Mononuclear cell (primary cell): Measurements from ENCODE around the gene BOC. TPM values are rescaled to one million over a fixed set of nuclear protein-coding genes. Genes with fewer than 3 reads are reported as not detected.

ENCODE experiments used
- H3K27me3 ChIP-seq: 2 replicates; pipeline ENCODE4 v1.6.0; 2011; ENCODE audit warnings: low read length, control low read depth; ENCODE audit not compliant: insufficient read depth
- H3K4me1 ChIP-seq: 2 replicates; pipeline ENCODE4 v1.5.1; 2011; ENCODE audit warnings: mild to moderate bottlenecking, low read length, control low read depth; ENCODE audit not compliant: insufficient read depth
- H3K4me3 ChIP-seq: 2 replicates; pipeline ENCODE4 v1.5.1; 2011; ENCODE audit warnings: mild to moderate bottlenecking, low read length, moderate library complexity
- H3K9me3 ChIP-seq: 2 replicates; pipeline ENCODE4 v1.5.1; 2011; ENCODE audit warnings: low read depth, mild to moderate bottlenecking, control low read depth, low read length
- total RNA-seq: library from RNA; depleted of rRNA; stranded (reverse); fragments of >200 nt; gene quantifications from one replicate; pipeline ENCODE4 v1.2.3, GENCODE V29; 2012

Gene BOC
- total RNA-seq, 1 donor = not detected

GRCh38 chr3:113247675-113248458, 36.5 kb downstream of the BOC start:
- no peaks in the 10 kb centered on the region for H3K9me3 ChIP-seq
- no peak overlapping the region for H3K4me3 ChIP-seq
- H3K27me3 ChIP-seq = no peaks in the 10 kb centered on the region
- no peaks in the 10 kb centered on the region for H3K4me1 ChIP-seq

DNA sequence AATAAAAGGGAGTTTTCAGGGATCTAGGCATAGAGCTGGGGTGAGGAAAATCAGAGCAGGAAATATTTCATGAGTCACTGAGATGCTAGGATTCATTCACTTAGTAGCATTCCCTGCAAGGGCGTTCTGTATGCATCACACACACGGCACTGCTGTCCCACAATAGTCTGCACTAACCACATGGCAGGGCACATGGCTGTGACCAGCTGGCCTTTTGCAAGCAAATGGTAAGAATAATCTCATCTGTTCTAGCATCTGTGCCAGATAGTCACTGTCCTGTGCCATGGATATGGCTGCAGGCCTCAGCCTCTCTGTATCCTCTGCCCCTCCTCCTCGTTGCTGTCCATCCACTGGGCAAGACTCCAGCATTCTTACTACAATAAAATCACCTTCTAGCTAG, 37.8 kb downstream of the BOC start:
- Histone ChIP-seq H3K4me1 (no peaks in the 10 kb centered on the region), H3K27me3 (no peaks in the 10 kb centered on the region), H3K9me3 (no peaks in the 10 kb centered on the region), H3K4me3 (no peak overlapping the region)

DNA sequence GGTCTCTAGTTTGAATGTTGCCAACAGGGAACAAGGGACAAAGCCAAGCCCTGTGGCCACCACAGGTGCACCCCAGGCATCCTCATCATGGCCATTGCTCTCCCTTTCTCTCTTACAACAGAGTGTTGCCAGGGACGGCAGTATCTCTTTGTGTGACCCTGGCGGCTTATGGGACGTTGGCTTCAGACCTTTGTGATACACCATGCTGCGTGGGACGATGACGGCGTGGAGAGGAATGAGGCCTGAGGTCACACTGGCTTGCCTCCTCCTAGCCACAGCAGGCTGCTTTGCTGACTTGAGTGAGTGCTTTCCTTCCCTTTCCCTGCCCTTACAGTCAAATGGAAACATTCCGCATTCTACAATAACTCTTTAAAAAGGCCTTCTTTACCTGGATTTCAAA, 38.2 kb downstream of the BOC start:
- no peaks in the 10 kb centered on the region for H3K4me1 ChIP-seq
- no peaks in the 10 kb centered on the region for H3K27me3 ChIP-seq
- H3K9me3 ChIP-seq = no peaks in the 10 kb centered on the region
- no peak overlapping the region for H3K4me3 ChIP-seq

DNA sequence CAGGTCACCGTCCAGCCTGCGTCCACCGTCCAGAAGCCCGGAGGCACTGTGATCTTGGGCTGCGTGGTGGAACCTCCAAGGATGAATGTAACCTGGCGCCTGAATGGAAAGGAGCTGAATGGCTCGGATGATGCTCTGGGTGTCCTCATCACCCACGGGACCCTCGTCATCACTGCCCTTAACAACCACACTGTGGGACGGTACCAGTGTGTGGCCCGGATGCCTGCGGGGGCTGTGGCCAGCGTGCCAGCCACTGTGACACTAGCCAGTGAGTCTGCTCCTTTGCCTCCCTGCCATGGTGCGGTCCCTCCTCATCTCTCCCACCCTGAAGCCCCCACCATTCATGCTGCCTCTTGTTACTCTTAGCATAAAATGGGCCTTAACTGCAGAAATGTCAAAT, 39.2 kb downstream of the BOC start:
- no peaks in the 10 kb centered on the region for H3K27me3 ChIP-seq
- no peaks in the 10 kb centered on the region for H3K9me3 ChIP-seq
- H3K4me3 ChIP-seq = no peak overlapping the region
- H3K4me1 ChIP-seq = no peaks in the 10 kb centered on the region

DNA sequence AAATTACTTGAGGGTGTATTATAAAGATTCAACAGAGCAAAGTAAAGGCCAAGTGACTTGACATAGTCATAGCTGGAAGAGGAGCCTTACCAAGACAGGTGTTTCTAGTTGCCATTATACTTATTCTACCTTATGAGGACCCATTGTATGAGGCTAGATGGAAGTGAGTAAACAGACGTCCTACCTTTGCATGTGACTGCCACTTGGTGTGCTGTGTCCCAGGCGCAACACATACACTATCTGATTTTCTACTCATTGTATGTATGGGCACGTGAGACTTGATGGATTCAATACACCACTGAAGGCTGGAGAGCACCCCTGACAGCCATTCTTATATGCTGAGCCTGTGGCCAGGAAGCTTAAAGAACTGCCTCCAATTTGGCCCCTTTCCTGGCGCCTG, 40.5 kb downstream of the BOC start:
- no peaks in the 10 kb centered on the region for H3K9me3 ChIP-seq

GRCh38 chr3:113252553-113252952, 41.2 kb downstream of the BOC start:
- H3K4me1 ChIP-seq = no peaks in the 10 kb centered on the region
- H3K4me3 ChIP-seq = no peak overlapping the region
- H3K27me3 ChIP-seq = no peaks in the 10 kb centered on the region
- H3K9me3 ChIP-seq = no peaks in the 10 kb centered on the region

More for the DNA sequence above, 40.5 kb downstream of the BOC start:
- no peak overlapping the region for H3K4me3 ChIP-seq
- H3K4me1 ChIP-seq = no peaks in the 10 kb centered on the region
- no peaks in the 10 kb centered on the region for H3K27me3 ChIP-seq

- H3K4me3 ChIP-seq = no peak overlapping the region
- H3K4me1 ChIP-seq = no peaks in the 10 kb centered on the region
- H3K9me3 ChIP-seq = no peaks in the 10 kb centered on the region
- no peaks in the 10 kb centered on the region for H3K27me3 ChIP-seq
These were observed 42.3 kb downstream of the BOC start for GRCh38 chr3:113253702-113254101.

GRCh38 chr3:113254171-113254947, 43.0 kb downstream of the BOC start:
- Histone ChIP-seq H3K4me1 (no peaks in the 10 kb centered on the region), H3K9me3 (no peaks in the 10 kb centered on the region), H3K4me3 (no peak overlapping the region), H3K27me3 (no peaks in the 10 kb centered on the region)

GRCh38 chr3:113255100-113255853, 43.9 kb downstream of the BOC start:
- no peaks in the 10 kb centered on the region for H3K4me1 ChIP-seq
- no peak overlapping the region for H3K4me3 ChIP-seq
- H3K9me3 ChIP-seq = no peaks in the 10 kb centered on the region
- no peaks in the 10 kb centered on the region for H3K27me3 ChIP-seq

DNA sequence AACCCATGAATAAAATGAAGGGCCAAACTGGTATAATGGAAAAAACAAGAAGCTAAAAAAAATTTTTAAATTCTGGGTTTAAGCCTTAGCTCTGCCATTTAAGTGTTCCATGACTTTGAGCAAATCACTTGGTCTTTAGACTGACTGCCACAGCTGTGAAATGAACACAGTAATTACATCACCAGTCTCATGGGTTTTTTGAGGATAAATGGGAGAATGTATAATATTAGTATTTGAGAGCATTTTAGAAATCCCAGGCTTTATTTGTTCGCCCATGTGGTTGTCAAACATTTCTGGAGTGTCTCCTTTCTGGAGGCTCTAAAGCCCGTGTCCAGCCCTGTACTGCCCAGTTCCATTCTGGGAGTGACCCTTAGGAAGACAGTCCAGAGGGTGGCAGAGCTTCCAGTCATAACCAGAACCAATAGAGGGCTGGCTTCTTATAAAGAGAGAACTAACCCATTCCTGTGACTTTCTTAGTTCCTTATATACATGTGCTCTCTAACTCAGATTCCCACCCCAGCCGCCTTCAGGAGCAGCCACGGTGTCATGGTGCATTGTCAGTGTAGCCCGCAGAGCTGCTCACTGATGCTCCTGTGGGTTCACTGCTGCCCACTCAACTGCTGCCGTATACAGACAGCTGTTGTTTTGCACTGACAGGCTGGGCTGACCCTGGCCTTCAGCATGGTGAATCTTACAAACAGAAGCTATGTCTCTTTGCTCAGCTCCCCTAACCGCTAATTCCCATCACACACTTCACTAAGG, 44.7 kb downstream of the BOC start:
- Histone ChIP-seq H3K4me3 (no peak overlapping the region), H3K4me1 (no peaks in the 10 kb centered on the region), H3K27me3 (no peaks in the 10 kb centered on the region), H3K9me3 (no peaks in the 10 kb centered on the region)

GRCh38 chr3:113258361-113258760, 47.0 kb downstream of the BOC start:
- no peak overlapping the region for H3K4me3 ChIP-seq
- H3K4me1 ChIP-seq = no peaks in the 10 kb centered on the region
- no peaks in the 10 kb centered on the region for H3K27me3 ChIP-seq

GRCh38 chr3:113259196-113259595, 47.8 kb downstream of the BOC start:
- no peaks in the 10 kb centered on the region for H3K27me3 ChIP-seq
- H3K4me1 ChIP-seq = no peaks in the 10 kb centered on the region
- no peaks in the 10 kb centered on the region for H3K9me3 ChIP-seq
- no peak overlapping the region for H3K4me3 ChIP-seq

More at GRCh38 chr3:113258361-113258760, 47.0 kb downstream of the BOC start:
- no peaks in the 10 kb centered on the region for H3K9me3 ChIP-seq

- H3K9me3 ChIP-seq = no peaks in the 10 kb centered on the region
- H3K27me3 ChIP-seq = no peaks in the 10 kb centered on the region
- H3K4me3 ChIP-seq = no peak overlapping the region
- no peaks in the 10 kb centered on the region for H3K4me1 ChIP-seq
These were observed 49.8 kb downstream of the BOC start for GRCh38 chr3:113261063-113261625.

DNA sequence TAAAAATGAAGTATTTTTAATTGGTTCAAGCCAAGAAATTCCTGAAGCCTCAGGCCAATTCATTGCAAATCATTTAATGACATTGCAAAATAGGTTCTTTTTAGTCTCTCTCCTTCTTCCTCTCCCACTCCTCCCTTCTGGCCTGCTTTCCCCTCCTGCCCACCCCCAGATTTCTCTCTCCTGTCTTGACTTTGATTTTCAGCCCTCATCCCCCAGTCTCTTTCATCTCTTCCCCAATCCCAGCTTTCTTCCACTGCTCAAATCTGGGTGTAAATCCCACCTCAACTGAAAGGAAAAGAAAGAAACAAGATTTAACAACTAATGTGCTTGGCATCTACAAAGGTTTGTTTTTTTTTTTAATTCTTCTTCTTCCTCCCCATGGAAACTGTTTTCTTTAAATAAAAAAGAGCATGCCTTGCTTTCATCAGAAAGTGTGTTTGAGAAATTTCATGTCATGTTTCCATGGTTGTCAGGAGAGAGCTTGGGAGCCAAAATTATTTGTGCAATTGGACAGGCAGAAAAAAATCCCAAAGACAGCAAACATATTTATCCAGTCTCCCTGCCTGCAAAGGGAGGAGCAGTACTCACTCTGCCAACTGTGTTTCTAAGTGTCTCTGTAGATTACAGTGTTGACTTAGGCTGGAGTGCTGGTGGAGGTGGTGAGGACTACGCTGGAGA, 50.4 kb downstream of the BOC start:
- no peaks in the 10 kb centered on the region for H3K27me3 ChIP-seq
- no peak overlapping the region for H3K4me3 ChIP-seq
- H3K9me3 ChIP-seq = no peaks in the 10 kb centered on the region
- H3K4me1 ChIP-seq = no peaks in the 10 kb centered on the region
